Measurements from ENCODE around the gene SAA2. TPM values are rescaled to one million over a fixed set of nuclear protein-coding genes. Genes with fewer than 3 reads are reported as not detected.
"Not testable (repeated sequence)": the region's sequence is repeated elsewhere in the genome, so short reads cannot be mapped to it uniquely, and the experiment has no call there.

The SAA2 gene
- not detected for total RNA-seq

GRCh38 chr11:18248561-18248960 is at the start of gene SAA2:
Gene SAA2, minus strand, starts transcription at chr11:18248668. Its CDS starts 657 bp downstream, at chr11:18248011.
- Mint-ChIP-seq H3K36me3 (ENCODE audit: low read depth) (no peaks in the 10 kb centered on the region), H3K27ac (no peak within 1 kb of the TSS), H3K4me1 (ENCODE audit: low read depth) (peaks cover 6% of the 10 kb centered on the region), H3K9me3 (no peaks in the 10 kb centered on the region), H3K27me3 (ENCODE audit: low read depth) (no peaks in the 10 kb centered on the region), H3K4me3 (no peak within 1 kb of the TSS)
- intact Hi-C loops (cut with micrococcal nuclease): loop anchor here (10.0 kb wide), 1 partner anchor 134 kb away; no protein-coding TSS in a partner anchor
- no peak for DNase-seq
- CTCF ChIA-PET: interaction anchor here (0.6 kb wide), 2 partner anchors 147 to 1025 kb away, joined by 3 to 4 read pairs; no protein-coding TSS in a partner anchor

GRCh38 chr11:18295316-18295715 is 46.8 kb upstream of the SAA2 start:
- no peak overlapping the region for H3K27ac Mint-ChIP-seq
- peaks cover 56% of the 10 kb centered on the region for H3K36me3 Mint-ChIP-seq (ENCODE audit: low read depth)

GRCh38 chr11:18294862-18295261 is 46.4 kb upstream of the SAA2 start:
- H3K4me3 Mint-ChIP-seq: no peak overlapping the region
- no peak overlapping the region for H3K27ac Mint-ChIP-seq
- intact Hi-C loops (cut with micrococcal nuclease): loop anchor here (2.0 kb wide), 1 partner anchor 26 kb away; no protein-coding TSS in a partner anchor
- H3K36me3 Mint-ChIP-seq (ENCODE audit: low read depth): peaks cover 60% of the 10 kb centered on the region
- peak; percentile 10 for DNase-seq
- CTCF ChIA-PET: interaction anchor here (0.6 to 1.8 kb wide), 4 partner anchors 9 to 180 kb away, joined by 3 to 13 read pairs (median 4); no protein-coding TSS in a partner anchor
- peaks cover 2% of the 10 kb centered on the region for H3K4me1 Mint-ChIP-seq (ENCODE audit: low read depth)
- H3K27me3 Mint-ChIP-seq (ENCODE audit: low read depth): no peaks in the 10 kb centered on the region
- H3K9me3 Mint-ChIP-seq: no peaks in the 10 kb centered on the region

More at GRCh38 chr11:18295316-18295715, 46.8 kb upstream of the SAA2 start:
- intact Hi-C loops (cut with micrococcal nuclease): loop anchor here (2.0 kb wide), 1 partner anchor 25 kb away; no protein-coding TSS in a partner anchor
- no peaks in the 10 kb centered on the region for H3K27me3 Mint-ChIP-seq (ENCODE audit: low read depth)
- no peak overlapping the region for H3K4me3 Mint-ChIP-seq
- no peak for DNase-seq
- no peaks in the 10 kb centered on the region for H3K9me3 Mint-ChIP-seq
- H3K4me1 Mint-ChIP-seq (ENCODE audit: low read depth): peaks cover 2% of the 10 kb centered on the region
- CTCF ChIA-PET: interaction anchor here (0.6 to 1.8 kb wide), 4 partner anchors 10 to 180 kb away, joined by 3 to 13 read pairs (median 4); no protein-coding TSS in a partner anchor

- Mint-ChIP-seq H3K4me1 (ENCODE audit: low read depth) (no peaks in the 10 kb centered on the region), H3K36me3 (ENCODE audit: low read depth) (peaks cover 45% of the 10 kb centered on the region), H3K27me3 (ENCODE audit: low read depth) (no peaks in the 10 kb centered on the region), H3K27ac (no peak overlapping the region), H3K9me3 (no peaks in the 10 kb centered on the region), H3K4me3 (no peak overlapping the region)
- DNase-seq: no peak
- intact Hi-C loops (cut with micrococcal nuclease): no loop called here
- CTCF ChIA-PET: interaction anchor here (0.7 to 0.8 kb wide), 2 partner anchors 11 to 174 kb away, joined by 3 to 4 read pairs; no protein-coding TSS in a partner anchor
These were observed 40.4 kb upstream of the SAA2 start for GRCh38 chr11:18288911-18289310.

- H3K27ac Mint-ChIP-seq: no peak overlapping the region
- H3K9me3 Mint-ChIP-seq: no peaks in the 10 kb centered on the region
- DNase-seq: no peak
- CTCF ChIA-PET: interaction anchor here (0.6 to 1.3 kb wide), 3 partner anchors 10 to 296 kb away, joined by 3 to 4 read pairs (median 3); no protein-coding TSS in a partner anchor
- H3K4me3 Mint-ChIP-seq: no peak overlapping the region
- intact Hi-C loops (cut with micrococcal nuclease): no loop called here
- H3K27me3 Mint-ChIP-seq (ENCODE audit: low read depth): no peaks in the 10 kb centered on the region
- no peaks in the 10 kb centered on the region for H3K4me1 Mint-ChIP-seq (ENCODE audit: low read depth)
- H3K36me3 Mint-ChIP-seq (ENCODE audit: low read depth): peaks cover 38% of the 10 kb centered on the region
These were observed 37.4 kb upstream of the SAA2 start for GRCh38 chr11:18285841-18286240.

- Mint-ChIP-seq H3K4me3 (no peak overlapping the region), H3K27me3 (ENCODE audit: low read depth) (no peaks in the 10 kb centered on the region), H3K9me3 (no peaks in the 10 kb centered on the region), H3K27ac (no peak overlapping the region), H3K36me3 (ENCODE audit: low read depth) (peaks cover 39% of the 10 kb centered on the region), H3K4me1 (ENCODE audit: low read depth) (peaks cover 5% of the 10 kb centered on the region)
- CTCF ChIA-PET: no interaction called here
- intact Hi-C loops (cut with micrococcal nuclease): no loop called here
- no peak for DNase-seq
These were observed 34.2 kb upstream of the SAA2 start for GRCh38 chr11:18282626-18283025.

GRCh38 chr11:18280438-18281045 is 32.1 kb upstream of the SAA2 start:
- peaks cover 5% of the 10 kb centered on the region for H3K4me1 Mint-ChIP-seq (ENCODE audit: low read depth)
- no peaks in the 10 kb centered on the region for H3K27me3 Mint-ChIP-seq (ENCODE audit: low read depth)
- no peaks in the 10 kb centered on the region for H3K9me3 Mint-ChIP-seq
- no peak overlapping the region for H3K4me3 Mint-ChIP-seq
- intact Hi-C loops (cut with micrococcal nuclease): no loop called here
- H3K27ac Mint-ChIP-seq: no peak overlapping the region
- peaks cover 32% of the 10 kb centered on the region for H3K36me3 Mint-ChIP-seq (ENCODE audit: low read depth)
- CTCF ChIA-PET: interaction anchor here (0.9 kb wide), 1 partner anchor 36 kb away, joined by 3 read pairs; no protein-coding TSS in a partner anchor
- no peak for DNase-seq

GRCh38 chr11:18277565-18278271 is 29.2 kb upstream of the SAA2 start:
- no peak for DNase-seq
- intact Hi-C loops (cut with micrococcal nuclease): no loop called here
- H3K27me3 Mint-ChIP-seq (ENCODE audit: low read depth): no peaks in the 10 kb centered on the region
- no peak overlapping the region for H3K27ac Mint-ChIP-seq
- CTCF ChIA-PET: interaction anchor here (1.6 kb wide), 1 partner anchor 34 kb away, joined by 8 read pairs; no protein-coding TSS in a partner anchor
- peaks cover 31% of the 10 kb centered on the region for H3K36me3 Mint-ChIP-seq (ENCODE audit: low read depth)
- peaks cover 5% of the 10 kb centered on the region for H3K4me1 Mint-ChIP-seq (ENCODE audit: low read depth)
- no peak overlapping the region for H3K4me3 Mint-ChIP-seq
- peaks cover 2% of the 10 kb centered on the region for H3K9me3 Mint-ChIP-seq

- CTCF ChIA-PET: no interaction called here
These were observed 22.7 kb upstream of the SAA2 start for GRCh38 chr11:18271206-18271605.

GRCh38 chr11:18270102-18270501 is 21.6 kb upstream of the SAA2 start:
- Mint-ChIP-seq H3K4me3 (no peak overlapping the region), H3K27ac (no peak overlapping the region), H3K4me1 (ENCODE audit: low read depth) (no peaks in the 10 kb centered on the region), H3K27me3 (ENCODE audit: low read depth) (no peaks in the 10 kb centered on the region), H3K36me3 (ENCODE audit: low read depth) (peaks cover under 1% of the 10 kb centered on the region), H3K9me3 (no peaks in the 10 kb centered on the region)
- CTCF ChIA-PET: no interaction called here
- intact Hi-C loops (cut with micrococcal nuclease): no loop called here
- DNase-seq: no peak

More at GRCh38 chr11:18271206-18271605, 22.7 kb upstream of the SAA2 start:
- no peak for DNase-seq
- Mint-ChIP-seq H3K4me1 (ENCODE audit: low read depth) (no peaks in the 10 kb centered on the region), H3K27ac (no peak overlapping the region), H3K27me3 (ENCODE audit: low read depth) (no peaks in the 10 kb centered on the region), H3K4me3 (no peak overlapping the region), H3K36me3 (ENCODE audit: low read depth) (peaks cover 7% of the 10 kb centered on the region), H3K9me3 (peaks cover 2% of the 10 kb centered on the region)
- intact Hi-C loops (cut with micrococcal nuclease): no loop called here

- H3K36me3 Mint-ChIP-seq (ENCODE audit: low read depth); intact Hi-C loops (cut with micrococcal nuclease); DNase-seq; H3K4me1 Mint-ChIP-seq (ENCODE audit: low read depth); H3K4me3 Mint-ChIP-seq; H3K27ac Mint-ChIP-seq; H3K9me3 Mint-ChIP-seq; H3K27me3 Mint-ChIP-seq (ENCODE audit: low read depth); CTCF ChIA-PET: not testable (repeated sequence)
These were observed 20.8 kb upstream of the SAA2 start for GRCh38 chr11:18269252-18269651.

- H3K4me3 Mint-ChIP-seq; H3K27me3 Mint-ChIP-seq (ENCODE audit: low read depth); intact Hi-C loops (cut with micrococcal nuclease); DNase-seq; H3K36me3 Mint-ChIP-seq (ENCODE audit: low read depth); H3K9me3 Mint-ChIP-seq; H3K27ac Mint-ChIP-seq; CTCF ChIA-PET; H3K4me1 Mint-ChIP-seq (ENCODE audit: low read depth): not testable (repeated sequence)
These were observed 19.1 kb upstream of the SAA2 start for GRCh38 chr11:18267335-18268133.
